ENCODE results near the gene TRIP10. TPM values are rescaled to one million over a fixed set of nuclear protein-coding genes. Genes with fewer than 3 reads are reported as not detected.

Gene TRIP10
- total and polyA plus RNA-seq, 2 of the 8 experiments (the other 6 are each of a cell fraction or from before 2014, with no cell fraction given), result 27.8 to 69.5 TPM

- TF ChIP-seq NANOG (IDR thresholded peaks at IDR 0.05; ENCODE audit: insufficient read depth, low read depth, low read length, poor library complexity, severe bottlenecking) (no peak), RFX5 (IDR thresholded peaks at IDR 0.05; ENCODE audit: borderline replicate concordance, low read depth, low read length) (no peak), GTF2F1 (IDR thresholded peaks at IDR 0.05; ENCODE audit: borderline replicate concordance, low read depth, low read length) (no peak), EZH2 (IDR thresholded peaks at IDR 0.05; ENCODE audit: low read depth, low read length, severe bottlenecking) (no peak)
These were observed 51.0 kb downstream of the TRIP10 start (continued) for GRCh38 chr19:6790194-6791128.
